Glutamatergic neuron (in vitro differentiated cells): ENCODE results near the gene EVL. TPM values are rescaled to one million over a fixed set of nuclear protein-coding genes. Genes with fewer than 3 reads are reported as not detected.

Source experiments
- DNase-seq: peaks from one replicate; pipeline ENCODE4 v3.0.0; 2022
- H3K27ac Mint-ChIP-seq: one replicate; pipeline ENCODE4 v1.8.0; 2020; ENCODE audit warnings: mild to moderate bottlenecking, mixed read lengths, inconsistent platforms; ENCODE audit not compliant: unreplicated experiment
- H3K27me3 Mint-ChIP-seq: one replicate; pipeline ENCODE4 v1.8.0; 2020; ENCODE audit warnings: mild to moderate bottlenecking, moderate library complexity, mixed read lengths, inconsistent platforms; ENCODE audit not compliant: unreplicated experiment
- H3K36me3 Mint-ChIP-seq: one replicate; pipeline ENCODE4 v1.8.0; 2020; ENCODE audit warnings: mild to moderate bottlenecking, mixed read lengths, inconsistent platforms; ENCODE audit not compliant: unreplicated experiment
- H3K4me1 Mint-ChIP-seq: one replicate; pipeline ENCODE4 v1.8.0; 2020; ENCODE audit warnings: mild to moderate bottlenecking, low read depth, mixed read lengths, inconsistent platforms; ENCODE audit not compliant: unreplicated experiment
- H3K4me3 Mint-ChIP-seq: one replicate; pipeline ENCODE4 v1.8.0; 2020; ENCODE audit warnings: mild to moderate bottlenecking, mixed read lengths, inconsistent platforms; ENCODE audit not compliant: unreplicated experiment
- H3K9me3 Mint-ChIP-seq: one replicate; pipeline ENCODE4 v1.8.0; 2020; ENCODE audit warnings: mild to moderate bottlenecking, moderate library complexity, mixed read lengths, inconsistent platforms; ENCODE audit not compliant: unreplicated experiment
- total RNA-seq: library from RNA; stranded (reverse); fragmentation: NEBNext Ultra II Directional; extraction: Animal tissue kit (Norgen Biotek cat#: 25700); gene quantifications from one replicate; pipeline ENCODE4 v1.2.1, GENCODE V29; 2021; ENCODE audit not compliant: unreplicated experiment
- TF ChIP-seq, protein P1 (sequence below): fragments of 200-600 bp; sonication (generic); IDR thresholded peaks from one replicate; pipeline ENCODE4 v1.5.0; 2021; ENCODE audit not compliant: partially characterized antibody, unreplicated experiment

EVL gene
- total RNA-seq, 1 donor from 2014 or later, result 381 TPM

DNA sequence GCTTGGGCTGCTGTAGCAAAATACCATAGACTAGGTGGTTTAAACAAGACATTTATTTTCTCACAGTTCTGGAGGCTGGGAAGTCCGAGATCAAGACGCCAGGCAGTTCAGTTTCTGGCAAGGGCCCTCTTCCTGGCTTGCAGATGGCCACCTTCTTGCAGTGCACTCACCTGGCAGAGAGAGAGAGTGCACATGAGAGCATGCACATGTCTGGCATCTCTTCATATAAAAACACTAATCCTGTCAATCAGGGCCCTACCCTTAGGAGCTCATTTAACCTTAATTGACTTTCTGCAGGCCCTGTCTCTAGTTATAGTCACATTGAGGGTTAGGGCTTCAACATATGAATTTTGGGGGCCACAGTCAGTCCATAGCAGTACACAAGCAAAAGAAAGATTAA lies 12.4 kb upstream of the EVL start:
- no peak overlapping the region for H3K27ac Mint-ChIP-seq
- peaks cover 10% of the 10 kb centered on the region for H3K4me1 Mint-ChIP-seq
- no peak overlapping the region for H3K4me3 Mint-ChIP-seq
- TF ChIP-seq, protein P1, sequence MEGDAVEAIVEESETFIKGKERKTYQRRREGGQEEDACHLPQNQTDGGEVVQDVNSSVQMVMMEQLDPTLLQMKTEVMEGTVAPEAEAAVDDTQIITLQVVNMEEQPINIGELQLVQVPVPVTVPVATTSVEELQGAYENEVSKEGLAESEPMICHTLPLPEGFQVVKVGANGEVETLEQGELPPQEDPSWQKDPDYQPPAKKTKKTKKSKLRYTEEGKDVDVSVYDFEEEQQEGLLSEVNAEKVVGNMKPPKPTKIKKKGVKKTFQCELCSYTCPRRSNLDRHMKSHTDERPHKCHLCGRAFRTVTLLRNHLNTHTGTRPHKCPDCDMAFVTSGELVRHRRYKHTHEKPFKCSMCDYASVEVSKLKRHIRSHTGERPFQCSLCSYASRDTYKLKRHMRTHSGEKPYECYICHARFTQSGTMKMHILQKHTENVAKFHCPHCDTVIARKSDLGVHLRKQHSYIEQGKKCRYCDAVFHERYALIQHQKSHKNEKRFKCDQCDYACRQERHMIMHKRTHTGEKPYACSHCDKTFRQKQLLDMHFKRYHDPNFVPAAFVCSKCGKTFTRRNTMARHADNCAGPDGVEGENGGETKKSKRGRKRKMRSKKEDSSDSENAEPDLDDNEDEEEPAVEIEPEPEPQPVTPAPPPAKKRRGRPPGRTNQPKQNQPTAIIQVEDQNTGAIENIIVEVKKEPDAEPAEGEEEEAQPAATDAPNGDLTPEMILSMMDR, result no peak
- no peak for DNase-seq
- H3K36me3 Mint-ChIP-seq, result no peaks in the 10 kb centered on the region
- peaks cover 3% of the 10 kb centered on the region for H3K9me3 Mint-ChIP-seq
- peaks cover 5% of the 10 kb centered on the region for H3K27me3 Mint-ChIP-seq

DNA sequence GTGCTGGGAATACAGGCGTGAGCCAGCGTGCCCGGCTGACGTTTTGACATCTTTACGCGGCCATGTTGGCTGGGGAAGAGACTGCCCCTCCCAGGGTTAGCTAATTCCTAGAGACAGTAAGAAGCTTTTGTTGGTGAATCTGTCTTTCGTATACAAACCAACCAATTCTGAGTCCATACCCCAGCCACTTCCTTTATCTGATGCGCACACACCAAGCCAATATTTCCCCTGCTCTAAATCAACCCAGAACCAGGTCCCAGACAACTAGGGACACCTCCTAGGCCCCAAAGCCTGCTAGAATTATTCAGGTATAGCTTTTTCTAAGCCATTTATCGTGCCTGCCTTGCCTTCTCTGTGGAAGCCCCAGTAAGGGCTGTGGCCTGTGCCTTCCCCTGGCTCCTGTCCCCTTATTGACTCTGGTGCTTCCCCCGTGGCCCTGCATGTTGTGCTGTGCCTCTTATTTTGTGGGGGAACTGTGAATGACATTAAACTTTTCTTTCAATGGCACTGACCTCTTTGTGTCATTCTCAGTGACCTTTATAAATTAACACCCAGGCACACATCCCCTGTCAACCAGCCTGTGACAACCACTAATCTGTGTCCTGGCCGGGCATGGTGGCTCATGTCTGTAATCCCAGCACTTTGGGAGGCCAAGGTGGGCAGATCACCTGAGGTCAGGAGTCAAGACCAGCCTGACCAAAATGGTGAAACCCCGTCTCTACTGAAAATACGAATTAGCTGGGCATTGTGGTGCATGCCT lies 10.7 kb upstream of the EVL start:
- Mint-ChIP-seq H3K27ac (no peak overlapping the region), H3K9me3 (peaks cover 3% of the 10 kb centered on the region), H3K4me3 (no peak overlapping the region), H3K4me1 (peaks cover 10% of the 10 kb centered on the region), H3K27me3 (peaks cover 5% of the 10 kb centered on the region), H3K36me3 (no peaks in the 10 kb centered on the region)
- TF ChIP-seq, protein P1, result no peak
- DNase-seq, result no peak

DNA sequence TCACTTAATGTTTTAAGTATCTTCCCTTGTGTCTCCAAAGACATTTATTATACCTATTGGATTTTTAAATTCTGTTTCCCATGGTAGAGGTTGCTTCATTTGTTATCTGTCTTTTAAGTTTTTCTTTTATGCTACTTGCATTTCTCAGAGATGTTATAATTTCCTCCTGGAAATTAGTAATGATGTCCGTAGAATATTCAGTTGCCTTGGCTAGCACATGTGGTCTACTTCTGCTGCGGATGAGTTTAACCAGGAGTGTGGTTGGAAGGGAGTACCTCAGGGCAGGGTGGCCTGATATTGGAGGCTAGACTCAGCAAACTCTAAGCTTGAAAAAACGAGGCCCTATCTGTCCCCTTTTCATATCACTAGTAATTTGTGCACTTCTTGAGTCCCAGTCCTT lies 8.8 kb upstream of the EVL start:
- Mint-ChIP-seq H3K9me3 (peaks cover 3% of the 10 kb centered on the region), H3K4me1 (peaks cover 4% of the 10 kb centered on the region), H3K4me3 (no peak overlapping the region), H3K27ac (no peak overlapping the region), H3K36me3 (no peaks in the 10 kb centered on the region), H3K27me3 (peaks cover 2% of the 10 kb centered on the region)
- DNase-seq, result no peak
- TF ChIP-seq, protein P1, result no peak

DNA sequence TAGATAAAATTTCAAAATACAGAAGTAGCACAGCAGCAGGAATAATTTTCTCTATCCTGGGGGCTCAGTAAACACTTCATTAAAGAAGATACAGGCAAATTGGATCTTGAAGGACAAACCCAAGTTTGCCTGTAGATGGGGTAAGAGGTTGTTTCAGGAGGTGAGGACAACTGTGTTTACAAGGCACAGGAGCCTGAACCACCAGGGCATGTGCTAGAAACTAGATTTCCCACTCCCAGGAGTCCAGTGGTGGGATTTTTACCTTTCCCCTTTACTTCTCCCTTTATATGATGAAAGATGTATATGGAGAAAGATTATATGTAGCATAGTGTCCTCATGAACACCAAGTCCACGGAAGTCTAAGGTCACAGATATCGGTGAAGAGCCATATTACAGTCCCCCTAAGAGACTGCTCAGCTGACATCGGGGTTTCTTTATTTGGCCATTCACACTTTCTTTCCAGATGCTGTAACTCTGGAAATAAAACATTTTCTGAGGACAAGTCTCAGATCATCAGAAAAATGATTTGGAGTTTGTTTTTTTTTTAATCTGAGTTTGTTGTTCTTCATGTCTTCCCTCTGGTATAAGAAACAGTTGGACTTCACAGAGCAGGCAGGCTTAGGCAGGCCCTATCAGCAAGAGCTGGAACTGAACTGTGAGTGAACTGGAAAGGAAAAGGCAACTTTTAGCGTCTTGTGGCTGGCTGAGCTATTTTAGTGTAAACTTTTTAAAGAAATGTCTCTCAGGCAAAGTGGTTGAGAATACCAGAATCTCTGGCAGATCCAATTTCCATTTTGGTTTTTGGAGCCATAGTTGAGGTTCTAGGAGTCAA lies 8.0 kb upstream of the EVL start:
- TF ChIP-seq, protein P1, result no peak
- H3K9me3 Mint-ChIP-seq, result peaks cover 2% of the 10 kb centered on the region
- no peak overlapping the region for H3K27ac Mint-ChIP-seq
- no peaks in the 10 kb centered on the region for H3K36me3 Mint-ChIP-seq
- no peak overlapping the region for H3K4me3 Mint-ChIP-seq
- H3K27me3 Mint-ChIP-seq, result peaks cover 2% of the 10 kb centered on the region
- no peak for DNase-seq
- no peaks in the 10 kb centered on the region for H3K4me1 Mint-ChIP-seq
